ENCODE results near the gene EEF2K.

Gene EEF2K

GRCh38 chr16:22265351-22265750 is 59.3 kb downstream of the EEF2K start:
- H3K27me3 Mint-ChIP-seq, result no peaks in the 10 kb centered on the region

DNA sequence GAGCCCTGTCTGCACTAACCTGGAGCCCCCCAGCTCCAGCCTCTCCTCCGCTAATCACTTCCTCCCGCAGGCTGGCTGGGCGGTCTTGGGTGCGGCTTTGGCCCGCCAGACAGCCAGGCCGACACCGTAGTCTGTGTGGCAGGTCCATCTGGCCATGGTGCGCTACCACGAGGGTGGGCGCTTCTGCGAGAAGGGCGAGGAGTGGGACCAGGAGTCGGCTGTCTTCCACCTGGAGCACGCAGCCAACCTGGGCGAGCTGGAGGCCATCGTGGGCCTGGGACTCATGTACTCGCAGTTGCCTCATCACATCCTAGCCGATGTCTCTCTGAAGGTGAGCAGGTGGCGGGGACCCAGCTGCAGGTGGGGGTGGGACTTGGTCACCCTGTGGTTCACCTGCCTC is 60.5 kb downstream of the EEF2K start:
- ATAC-seq (replicated peaks) (no peak), DNase-seq (no peak)
- no peaks in the 10 kb centered on the region for H3K27me3 Mint-ChIP-seq
- H3K4me1 Mint-ChIP-seq, result peaks cover 0 to 2% of the 10 kb centered on the region in 2 donors
- peak overlapping the region; percentile 85 for H3K27ac Mint-ChIP-seq
- peaks cover 42 to 51% of the 10 kb centered on the region in 2 donors for H3K36me3 Mint-ChIP-seq
- no peak overlapping the region for H3K4me3 Mint-ChIP-seq
- H3K9me3 Mint-ChIP-seq, result no peaks in the 10 kb centered on the region

More at GRCh38 chr16:22265351-22265750, 59.3 kb downstream of the EEF2K start:
- ATAC-seq (replicated peaks) (no peak), DNase-seq (no peak)
- Mint-ChIP-seq H3K27ac (no peak overlapping the region), H3K36me3 (peaks cover 44 to 55% of the 10 kb centered on the region in 2 donors), H3K9me3 (peaks cover 0 to 1% of the 10 kb centered on the region in 2 donors), H3K4me1 (no peaks in the 10 kb centered on the region), H3K4me3 (no peak overlapping the region)

GRCh38 chr16:22267764-22268163 is 61.7 kb downstream of the EEF2K start:
- ATAC-seq (replicated peaks), result no peak
- DNase-seq, result no peak
- Mint-ChIP-seq H3K4me3 (no peak overlapping the region), H3K27ac (no peak overlapping the region), H3K36me3 (peaks cover 36 to 61% of the 10 kb centered on the region in 2 donors), H3K27me3 (no peaks in the 10 kb centered on the region), H3K4me1 (peaks cover 0 to 2% of the 10 kb centered on the region in 2 donors), H3K9me3 (no peaks in the 10 kb centered on the region)

DNA sequence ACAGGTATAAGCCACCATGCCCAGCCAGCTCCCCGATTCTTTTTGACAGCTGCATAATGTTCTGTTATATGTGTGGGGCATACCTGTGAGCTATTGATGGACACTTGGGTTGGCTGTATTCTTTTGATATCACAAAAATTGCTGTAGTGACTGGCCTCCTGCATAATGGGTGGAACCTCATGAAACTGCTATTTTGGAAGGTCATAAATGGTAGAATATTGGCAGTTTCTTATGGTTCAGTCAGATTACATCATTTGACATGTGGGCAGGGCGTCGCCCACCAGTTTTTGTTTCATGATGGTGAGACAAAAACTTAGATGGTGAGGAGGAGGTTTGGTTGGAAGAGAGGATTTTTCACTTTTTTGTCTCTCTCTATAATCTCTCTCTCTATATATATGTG is 64.4 kb downstream of the EEF2K start:
- Mint-ChIP-seq H3K4me3 (no peak overlapping the region), H3K27ac (no peak overlapping the region), H3K36me3 (peaks cover 41 to 57% of the 10 kb centered on the region in 2 donors), H3K9me3 (no peaks in the 10 kb centered on the region), H3K27me3 (no peaks in the 10 kb centered on the region), H3K4me1 (peaks cover 0 to 2% of the 10 kb centered on the region in 2 donors)
- DNase-seq (no peak), ATAC-seq (replicated peaks) (no peak)

GRCh38 chr16:22272870-22273650 is 67.0 kb downstream of the EEF2K start:
- H3K27ac Mint-ChIP-seq, result peak overlapping the region; percentile 47
- H3K4me3 Mint-ChIP-seq, result no peak overlapping the region
- no peak for DNase-seq
- H3K36me3 Mint-ChIP-seq, result peaks cover 39 to 49% of the 10 kb centered on the region in 2 donors
- peaks cover 0 to 2% of the 10 kb centered on the region in 2 donors for H3K4me1 Mint-ChIP-seq
- no peak for ATAC-seq (replicated peaks)
- H3K27me3 Mint-ChIP-seq, result no peaks in the 10 kb centered on the region
- no peaks in the 10 kb centered on the region for H3K9me3 Mint-ChIP-seq

DNA sequence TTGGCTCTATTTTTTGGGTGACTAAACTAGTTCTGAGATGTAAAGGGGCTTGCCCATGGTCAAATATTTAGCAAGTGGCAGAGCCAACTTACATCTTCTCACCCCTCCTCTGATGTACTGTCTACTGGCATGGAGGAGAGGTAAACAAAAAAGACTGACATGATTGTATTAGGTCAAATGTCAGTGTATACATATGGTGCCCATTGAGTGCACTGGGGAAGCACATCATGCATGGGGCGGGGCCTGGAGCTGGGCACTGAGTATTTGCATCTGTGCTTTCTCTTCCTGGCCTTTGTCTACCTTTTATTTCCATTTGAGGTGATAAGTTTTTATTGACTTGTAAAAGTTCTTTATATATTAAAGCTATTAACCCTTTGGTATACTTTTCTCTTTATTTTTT is 68.8 kb downstream of the EEF2K start:
- Mint-ChIP-seq H3K9me3 (no peaks in the 10 kb centered on the region), H3K4me3 (no peak overlapping the region), H3K4me1 (peaks cover 0 to 2% of the 10 kb centered on the region in 2 donors), H3K36me3 (peaks cover 40 to 50% of the 10 kb centered on the region in 2 donors), H3K27me3 (no peaks in the 10 kb centered on the region), H3K27ac (no peak overlapping the region)
- no peak for ATAC-seq (replicated peaks)
- DNase-seq, result no peak

DNA sequence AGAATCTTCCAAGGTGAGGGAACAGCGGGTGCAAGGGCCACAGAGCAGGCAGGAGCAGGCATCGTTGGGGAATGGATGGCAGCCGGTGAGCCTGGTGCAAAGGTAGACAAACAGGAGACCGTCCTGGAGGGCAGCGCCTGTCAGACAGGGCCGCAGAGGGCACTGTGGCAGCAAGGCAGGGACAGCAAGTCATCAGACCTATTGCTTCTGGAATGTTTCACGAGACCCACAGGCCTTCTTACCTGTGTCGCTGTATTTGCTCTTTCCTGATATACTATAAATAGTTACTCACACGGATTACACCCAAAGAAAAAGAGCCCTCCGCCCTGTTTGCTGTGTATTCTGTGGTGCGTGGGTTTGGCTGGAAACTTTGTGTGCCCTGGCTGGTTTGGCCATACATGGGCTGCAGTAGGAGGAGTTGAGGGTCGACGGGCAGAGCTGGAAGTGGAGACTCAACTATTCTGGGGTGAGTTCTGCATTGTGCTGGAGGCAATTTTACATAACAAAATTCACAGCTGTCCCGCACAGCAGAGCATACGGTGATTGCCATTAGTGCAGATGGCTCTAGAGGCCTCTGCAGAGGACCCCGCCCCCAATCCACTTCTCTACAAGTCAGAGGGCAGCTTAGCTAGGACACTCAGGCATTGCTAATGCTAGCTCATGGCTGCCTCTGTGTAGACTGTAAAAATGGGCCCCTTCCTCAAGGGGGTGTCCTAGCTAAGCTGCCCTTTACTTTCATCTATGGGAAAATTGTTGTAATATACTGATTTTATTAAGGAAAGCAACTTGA is 72.6 kb downstream of the EEF2K start:
- Mint-ChIP-seq H3K36me3 (peaks cover 46 to 54% of the 10 kb centered on the region in 2 donors), H3K4me1 (no peaks in the 10 kb centered on the region)

GRCh38 chr16:22282254-22282892 is 76.3 kb downstream of the EEF2K start:
- Mint-ChIP-seq H3K9me3 (no peaks in the 10 kb centered on the region), H3K27ac (no peak overlapping the region), H3K4me1 (no peaks in the 10 kb centered on the region), H3K36me3 (peaks cover 35 to 62% of the 10 kb centered on the region in 2 donors), H3K4me3 (no peak overlapping the region), H3K27me3 (no peaks in the 10 kb centered on the region)
- DNase-seq (no peak), ATAC-seq (replicated peaks) (no peak)

More for the DNA sequence above, 72.6 kb downstream of the EEF2K start:
- no peak for DNase-seq
- no peaks in the 10 kb centered on the region for H3K27me3 Mint-ChIP-seq
- no peaks in the 10 kb centered on the region for H3K9me3 Mint-ChIP-seq
- no peak for ATAC-seq (replicated peaks)
- no peak overlapping the region for H3K4me3 Mint-ChIP-seq
- no peak overlapping the region for H3K27ac Mint-ChIP-seq

GRCh38 chr16:22284637-22285036 is 78.6 kb downstream of the EEF2K start:
- ATAC-seq (replicated peaks) (no peak), DNase-seq (no peak)
- H3K27me3 Mint-ChIP-seq, result no peaks in the 10 kb centered on the region
- peaks cover 21 to 46% of the 10 kb centered on the region in 2 donors for H3K36me3 Mint-ChIP-seq
- no peak overlapping the region for H3K4me3 Mint-ChIP-seq
- no peak overlapping the region for H3K27ac Mint-ChIP-seq
- H3K9me3 Mint-ChIP-seq, result no peaks in the 10 kb centered on the region
- no peaks in the 10 kb centered on the region for H3K4me1 Mint-ChIP-seq

DNA sequence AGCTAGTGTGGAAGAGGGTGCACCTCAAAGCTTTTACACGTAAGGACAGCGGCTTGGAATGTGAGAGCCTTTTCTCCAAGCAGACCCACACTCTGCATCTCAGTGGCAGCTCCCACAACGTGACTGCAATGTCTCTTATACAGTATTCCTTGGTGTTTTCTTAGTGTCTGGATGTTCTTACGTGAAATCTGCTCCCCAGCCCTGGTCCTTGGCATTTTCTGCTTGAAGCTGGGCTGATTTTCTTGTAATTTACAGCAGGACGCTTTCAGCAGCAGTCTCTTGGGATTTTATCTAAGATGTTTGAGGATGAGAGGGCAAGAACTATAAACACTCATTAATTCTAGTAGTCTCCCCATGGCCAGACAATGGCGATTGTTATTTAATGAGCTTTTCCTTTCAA is 79.0 kb downstream of the EEF2K start:
- ATAC-seq (replicated peaks) (no peak), DNase-seq (no peak)
- Mint-ChIP-seq H3K36me3 (peaks cover 16 to 42% of the 10 kb centered on the region in 2 donors), H3K4me1 (no peaks in the 10 kb centered on the region), H3K4me3 (no peak overlapping the region), H3K27me3 (no peaks in the 10 kb centered on the region), H3K27ac (no peak overlapping the region), H3K9me3 (no peaks in the 10 kb centered on the region)

- H3K36me3 Mint-ChIP-seq, result peaks cover 0 to 8% of the 10 kb centered on the region in 2 donors
- no peak overlapping the region for H3K27ac Mint-ChIP-seq
- H3K4me1 Mint-ChIP-seq, result peaks cover 0 to under 1% of the 10 kb centered on the region in 2 donors
- no peaks in the 10 kb centered on the region for H3K27me3 Mint-ChIP-seq
- no peak overlapping the region for H3K4me3 Mint-ChIP-seq
- ATAC-seq (replicated peaks), result no peak
- no peaks in the 10 kb centered on the region for H3K9me3 Mint-ChIP-seq
- DNase-seq, result no peak
Observed at GRCh38 chr16:22291020-22291419, 84.9 kb downstream of the EEF2K start.

DNA sequence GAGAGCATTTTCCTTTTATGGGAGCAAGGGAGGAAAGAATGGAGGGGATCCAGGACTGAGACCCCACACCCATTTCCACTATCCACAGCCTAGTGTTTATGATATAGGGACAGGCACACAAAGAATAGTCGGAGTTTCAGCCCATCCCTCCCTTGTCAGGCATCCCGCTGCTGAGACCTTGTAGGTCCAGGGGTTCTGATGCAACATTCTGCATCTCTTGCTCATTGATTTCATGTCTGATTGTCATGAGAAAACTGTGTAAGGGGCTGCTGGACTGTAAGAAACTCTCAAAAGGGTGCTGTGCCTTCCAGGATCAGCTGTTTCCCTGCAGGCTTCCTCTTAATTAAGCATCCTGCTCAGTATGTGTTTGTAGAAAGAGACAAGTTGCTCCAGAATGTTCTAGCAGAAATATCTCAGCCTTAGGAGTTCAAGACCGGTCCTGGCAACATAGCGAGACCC is 85.8 kb downstream of the EEF2K start:
- Mint-ChIP-seq H3K9me3 (no peaks in the 10 kb centered on the region), H3K4me1 (peaks cover 3 to 8% of the 10 kb centered on the region in 2 donors), H3K36me3 (peaks cover under 1 to 5% of the 10 kb centered on the region in 2 donors), H3K27me3 (peaks cover under 1 to 1% of the 10 kb centered on the region in 2 donors), H3K27ac (no peak overlapping the region), H3K4me3 (no peak overlapping the region)
- DNase-seq, result no peak
- ATAC-seq (replicated peaks), result no peak

- DNase-seq (no peak), ATAC-seq (replicated peaks) (no peak)
- Mint-ChIP-seq H3K36me3 (peaks cover 3 to 9% of the 10 kb centered on the region in 2 donors), H3K27me3 (peaks cover 5 to 6% of the 10 kb centered on the region in 2 donors), H3K9me3 (peaks cover 0 to 2% of the 10 kb centered on the region in 2 donors), H3K4me1 (peaks cover 6 to 12% of the 10 kb centered on the region in 2 donors), H3K4me3 (no peak overlapping the region), H3K27ac (no peak overlapping the region)
Observed at GRCh38 chr16:22292320-22292719, 86.2 kb downstream of the EEF2K start.
